ENCODE results near the gene TMC7.

TMC7 gene

GRCh38 chr16:19033761-19034160 is 50.0 kb downstream of the TMC7 start:
- DNase-seq: no peak

DNA sequence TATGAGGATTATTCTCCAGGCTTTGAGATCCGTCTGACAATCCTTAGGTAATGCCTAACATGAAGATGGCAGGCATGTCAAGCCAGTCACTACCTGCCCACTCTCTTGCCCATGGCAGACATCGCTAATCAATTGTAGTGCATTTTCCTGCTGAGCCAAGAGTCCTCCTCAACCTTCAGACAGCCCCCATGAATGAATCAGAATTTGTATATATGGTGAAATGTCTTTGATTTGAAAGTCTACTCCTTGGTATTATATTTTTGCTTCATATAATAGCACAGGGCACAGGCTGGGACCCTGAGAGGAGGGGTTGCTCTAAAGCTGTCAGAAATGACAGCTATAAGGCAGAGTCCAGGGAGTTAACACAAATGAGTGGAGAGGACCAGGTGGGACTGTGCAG is 56.7 kb downstream of the TMC7 start:
- DNase-seq: no peak

DNA sequence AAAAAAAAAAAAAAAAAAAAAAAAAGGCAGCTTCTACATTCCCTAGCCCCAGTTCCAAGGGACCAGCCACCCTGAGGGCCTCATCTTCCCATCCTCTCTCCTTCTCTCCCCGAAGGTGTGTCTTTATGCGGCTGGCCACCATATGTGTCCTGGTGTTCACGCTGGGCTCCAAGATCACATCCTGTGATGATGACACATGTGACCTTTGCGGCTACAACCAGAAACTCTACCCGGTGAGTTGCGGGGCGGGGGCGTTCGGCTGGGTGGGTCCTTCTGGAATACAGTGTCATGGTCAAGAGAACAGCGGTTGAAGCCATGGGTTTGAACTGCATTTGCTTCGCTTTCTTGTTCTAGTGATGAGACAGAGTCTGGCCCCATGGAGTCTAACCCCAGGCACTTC is 61.0 kb downstream of the TMC7 start:
- DNase-seq: no peak

GRCh38 chr16:19046062-19046461 is 62.3 kb downstream of the TMC7 start:
- no peak for DNase-seq

GRCh38 chr16:19062706-19063105 is 79.0 kb downstream of the TMC7 start:
- no peak for DNase-seq

DNA sequence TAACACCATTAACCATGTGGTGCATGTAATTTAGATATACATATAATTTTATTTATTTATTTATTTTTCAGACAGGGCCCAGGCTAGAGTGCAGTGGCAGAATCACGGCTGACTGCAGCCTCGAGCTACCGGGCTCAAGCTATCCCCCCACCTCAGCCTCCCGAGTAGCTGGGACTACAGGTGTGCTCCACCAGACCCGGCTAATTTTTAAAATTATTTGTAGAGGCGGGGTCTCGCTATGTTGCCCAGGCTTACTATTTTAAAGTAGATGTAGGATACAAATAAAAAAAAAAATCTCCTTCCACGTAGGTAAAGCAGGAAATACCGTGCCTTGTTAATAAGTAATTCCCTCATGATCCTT is 83.2 kb downstream of the TMC7 start:
- no peak for DNase-seq

DNA sequence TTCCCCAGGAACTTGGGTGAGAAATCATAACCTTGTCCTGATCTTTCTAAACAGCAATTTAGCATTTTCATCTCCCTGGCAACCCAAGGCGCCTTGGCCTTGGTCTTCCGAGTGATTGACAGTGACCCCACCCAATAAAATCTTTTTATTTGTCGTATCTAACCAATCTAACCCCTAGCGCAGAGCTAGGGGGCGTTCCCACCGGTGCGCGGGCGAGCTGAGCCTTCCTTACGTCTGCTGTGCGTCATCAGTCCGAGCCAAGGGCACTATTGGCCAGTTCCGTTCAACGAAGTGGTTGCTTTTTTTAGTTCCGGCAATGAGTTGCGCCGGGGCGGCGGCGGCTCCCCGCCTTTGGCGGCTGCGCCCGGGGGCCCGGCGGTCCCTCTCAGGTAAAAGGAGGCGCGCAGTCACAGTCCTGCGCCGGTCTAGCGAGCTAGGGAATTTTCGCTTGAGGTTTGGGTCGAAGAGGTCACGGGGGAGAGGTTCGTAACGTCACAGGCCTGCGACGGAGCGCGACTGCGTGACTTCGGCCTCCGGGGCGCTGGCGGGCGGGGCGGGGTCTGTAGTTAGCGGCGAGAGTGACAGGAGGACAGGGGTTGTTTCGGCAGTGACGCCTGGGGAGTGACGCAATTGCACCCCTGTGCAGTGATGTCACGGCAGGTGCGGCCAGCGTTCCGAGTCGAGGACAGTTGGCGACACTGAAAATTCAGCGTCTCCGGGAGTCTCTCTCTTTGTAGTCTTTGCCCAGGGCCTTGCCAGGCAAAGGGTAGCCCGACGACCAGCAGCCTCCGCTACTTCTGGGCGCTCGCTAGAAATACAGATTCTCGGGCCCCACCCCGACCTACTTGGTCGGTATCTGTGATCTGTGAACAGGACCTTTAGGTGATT is 83.9 kb downstream of the TMC7 start, which contains the start of gene COQ7:
TSS of gene COQ7 (plus strand) at position 266 of the 888 bp plus-strand sequence. CDS start at position 317, 51 bp downstream.
- DNase-seq: peak; percentile 97 to 98

DNA sequence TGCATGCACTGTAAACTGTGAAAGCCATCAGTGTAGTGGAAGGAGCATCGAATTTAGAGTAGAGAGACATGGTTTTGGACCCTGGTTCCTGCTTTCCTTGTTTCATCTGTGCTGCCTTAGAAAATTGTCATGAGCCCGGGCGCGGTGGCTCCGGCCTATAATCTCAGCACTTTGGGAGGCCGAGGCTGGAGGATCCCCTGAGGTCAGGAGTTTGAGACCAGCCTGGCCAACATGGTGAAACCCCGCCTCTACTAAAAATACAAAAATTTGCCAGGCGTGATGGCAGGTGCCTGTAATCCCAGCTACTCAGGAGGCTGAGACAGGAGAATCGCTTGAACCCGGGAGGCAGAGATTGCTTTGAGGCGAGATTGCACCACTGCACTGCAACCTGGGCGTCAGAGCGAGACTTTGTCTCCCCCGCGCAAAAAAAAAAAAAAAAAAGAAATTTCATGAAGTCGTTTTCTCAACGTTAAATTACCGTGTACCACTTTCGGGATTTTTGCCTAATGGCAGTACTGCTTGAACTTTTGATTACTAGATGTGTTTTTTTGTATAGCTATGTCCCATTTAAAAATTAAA is 84.6 kb downstream of the TMC7 start:
- peak in 1 of 2 experiments; percentile 5 for DNase-seq

DNA sequence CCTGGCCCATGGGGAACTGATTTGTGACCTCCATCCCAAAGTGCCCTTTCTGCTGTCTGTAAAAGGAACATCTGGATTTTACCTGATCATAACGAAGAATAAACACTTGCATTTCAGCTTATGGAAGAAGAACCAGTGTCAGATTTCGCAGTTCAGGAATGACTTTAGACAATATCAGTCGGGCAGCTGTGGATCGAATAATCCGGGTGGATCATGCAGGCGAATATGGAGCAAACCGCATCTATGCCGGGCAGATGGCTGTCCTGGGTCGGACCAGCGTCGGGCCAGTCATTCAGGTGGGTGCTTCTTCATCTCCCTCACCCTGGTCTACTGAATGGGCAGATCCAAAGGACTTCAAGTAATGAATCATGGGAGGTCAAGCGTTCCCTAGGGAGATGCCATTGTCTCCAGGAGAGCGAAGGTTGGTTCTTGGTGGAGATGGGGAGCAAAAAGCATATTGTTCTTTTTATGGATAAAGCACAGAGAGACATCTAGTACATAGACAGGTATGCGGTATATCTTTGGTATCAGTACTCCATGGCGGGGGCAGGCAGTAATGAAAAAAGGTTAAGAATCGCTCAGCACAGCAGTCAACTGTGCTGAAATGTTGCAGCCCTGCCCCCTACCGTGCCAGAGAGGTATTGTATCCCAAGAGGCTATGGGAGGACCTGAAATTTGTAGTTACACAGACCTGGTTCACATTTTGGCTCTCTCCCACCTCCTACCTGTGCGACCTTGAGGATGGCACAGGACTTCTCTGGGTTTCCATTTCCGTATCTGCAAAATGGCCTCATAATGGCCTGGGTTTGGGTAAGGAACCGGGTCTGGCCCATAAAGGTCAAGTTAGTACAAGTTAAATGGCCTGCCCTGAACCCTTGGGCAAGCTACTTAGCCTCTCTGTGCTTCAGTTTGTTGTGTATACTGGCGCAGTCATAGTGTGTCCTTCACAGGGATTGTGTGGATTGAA is 88.4 kb downstream of the TMC7 start:
- DNase-seq: peak; percentile 32 to 47

DNA sequence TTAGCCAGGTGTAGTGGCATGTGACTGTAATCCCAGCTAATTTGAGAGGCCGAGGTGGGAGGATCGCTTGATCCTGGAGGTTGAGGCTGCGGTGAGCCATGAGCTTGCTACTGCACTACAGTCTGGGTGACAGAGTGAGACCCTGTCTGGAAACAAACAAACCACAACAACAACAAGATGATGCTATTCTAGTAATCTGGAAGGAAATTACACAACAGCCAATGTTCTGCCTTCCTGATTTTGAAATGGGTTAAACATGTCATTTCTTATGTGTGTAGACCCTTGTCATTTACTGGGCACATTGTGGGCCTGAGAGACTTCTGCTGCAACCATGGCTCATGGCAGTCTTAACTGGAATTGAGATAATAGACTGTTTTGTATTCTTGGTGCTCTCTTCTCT is 89.6 kb downstream of the TMC7 start:
- DNase-seq: no peak

GRCh38 chr16:19073863-19074262 is 90.1 kb downstream of the TMC7 start:
- DNase-seq: no peak

GRCh38 chr16:19075511-19075910 is 91.8 kb downstream of the TMC7 start:
- DNase-seq: no peak

GRCh38 chr16:19077879-19078278 is 94.1 kb downstream of the TMC7 start:
- DNase-seq: no peak

- DNase-seq: no peak
Observed at GRCh38 chr16:19083670-19084069, 99.9 kb downstream of the TMC7 start.

DNA sequence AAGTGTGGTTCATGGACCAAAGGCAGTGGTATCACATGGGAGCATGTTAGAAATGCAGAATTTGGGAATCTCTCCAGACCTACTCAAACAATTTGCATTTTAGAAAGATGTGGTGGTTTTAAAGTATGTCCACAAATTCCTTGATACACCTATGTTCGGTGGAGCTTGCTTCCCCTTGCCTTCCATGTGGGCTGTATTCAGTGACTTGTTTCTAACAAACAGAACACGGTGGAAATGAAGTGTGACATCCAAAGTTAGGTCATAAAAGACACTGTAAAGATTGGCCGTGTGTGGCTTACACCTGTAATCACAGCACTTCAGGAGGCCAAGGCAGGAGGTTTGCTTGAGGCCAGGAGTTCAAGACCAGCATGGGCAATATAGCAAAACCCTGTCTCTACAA is 100.4 kb downstream of the TMC7 start:
- DNase-seq: no peak

DNA sequence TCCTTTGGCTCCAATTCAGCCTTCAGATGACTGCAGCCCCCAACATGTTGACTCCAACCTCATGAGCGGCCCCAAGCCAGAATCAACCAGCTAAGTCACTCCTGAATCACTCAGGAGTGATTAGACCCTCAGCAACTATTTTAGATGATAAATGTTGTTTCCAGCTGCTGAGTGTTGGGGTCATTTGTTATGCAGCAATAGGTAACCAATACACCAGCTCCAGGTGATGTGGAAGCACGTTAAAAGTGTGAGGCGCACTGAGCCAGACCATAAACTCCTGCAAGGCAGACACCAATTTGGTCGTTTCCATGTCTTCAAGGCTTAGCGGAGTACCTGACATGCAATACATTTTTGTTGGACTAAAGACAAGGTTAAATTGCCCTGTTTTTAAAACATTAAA is 101.1 kb downstream of the TMC7 start:
- no peak for DNase-seq

DNA sequence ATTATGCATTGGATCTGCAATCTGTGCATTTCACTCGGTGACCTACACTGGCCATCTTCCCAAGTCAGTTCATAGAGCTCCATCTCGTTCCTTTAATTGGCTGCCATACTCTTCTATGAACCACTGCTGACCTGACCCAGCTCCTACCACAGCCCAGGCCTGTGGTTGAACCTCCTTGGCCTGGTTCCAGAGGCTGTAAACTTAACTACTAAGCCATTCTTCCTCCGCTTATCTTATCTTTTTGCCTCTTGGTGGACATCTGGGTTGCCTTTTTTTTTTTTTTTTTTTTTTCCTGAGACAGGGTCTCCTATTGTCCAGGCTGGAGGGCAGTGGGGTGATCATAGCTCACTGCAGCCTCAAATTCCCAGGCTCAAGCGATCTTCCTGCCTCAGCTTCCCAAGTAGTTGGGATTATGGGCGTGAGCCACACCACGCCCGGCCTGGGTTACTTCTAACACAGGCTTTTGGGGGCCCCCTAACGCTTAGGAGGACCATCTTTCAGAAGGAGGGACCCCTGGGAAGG is 102.0 kb downstream of the TMC7 start:
- DNase-seq: no peak

DNA sequence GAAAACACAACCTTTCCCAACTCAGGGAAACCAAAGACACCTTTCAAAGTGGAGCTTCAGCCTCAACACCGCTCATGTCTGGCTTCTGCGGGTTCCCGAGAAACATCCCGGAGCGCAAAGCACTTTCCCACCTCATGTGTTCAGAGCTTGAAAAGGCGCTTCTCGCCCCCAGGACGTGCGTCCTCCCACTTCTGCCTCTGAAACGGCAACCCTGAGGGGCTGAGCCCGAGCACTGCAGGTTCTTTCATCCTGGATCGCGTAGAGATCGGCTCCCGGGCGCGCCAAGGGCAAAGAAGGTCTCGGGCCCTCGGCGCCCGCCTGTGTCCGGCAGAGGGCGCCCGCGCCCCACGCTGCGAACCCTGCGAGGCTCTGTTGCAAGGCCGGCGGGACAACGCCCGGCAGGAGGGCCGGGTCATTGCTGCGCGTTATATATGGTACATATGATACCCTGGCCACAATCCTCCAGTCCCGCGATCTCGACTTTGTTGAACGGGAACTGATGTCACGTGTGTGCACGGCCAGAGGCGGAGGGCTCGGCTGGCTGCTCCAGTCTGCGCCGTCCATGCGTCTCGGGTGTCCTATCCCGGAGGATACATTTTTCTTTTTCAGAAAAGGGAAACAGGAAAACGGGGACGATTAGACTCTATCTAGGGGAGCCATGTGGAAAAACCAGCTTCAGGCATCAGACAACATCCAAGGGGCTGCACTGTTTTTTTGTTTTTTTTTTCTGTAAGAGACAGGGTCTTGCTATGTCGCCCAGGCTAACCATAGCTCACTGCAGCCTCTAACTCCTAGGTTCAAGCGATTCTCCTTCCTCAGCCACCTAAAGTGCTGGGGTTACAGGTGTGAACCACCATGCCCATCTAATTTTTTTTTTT is 102.8 kb downstream of the TMC7 start:
- DNase-seq: peak; percentile 60 to 83

GRCh38 chr16:19088341-19088916 is 104.7 kb downstream of the TMC7 start:
- DNase-seq: no peak

DNA sequence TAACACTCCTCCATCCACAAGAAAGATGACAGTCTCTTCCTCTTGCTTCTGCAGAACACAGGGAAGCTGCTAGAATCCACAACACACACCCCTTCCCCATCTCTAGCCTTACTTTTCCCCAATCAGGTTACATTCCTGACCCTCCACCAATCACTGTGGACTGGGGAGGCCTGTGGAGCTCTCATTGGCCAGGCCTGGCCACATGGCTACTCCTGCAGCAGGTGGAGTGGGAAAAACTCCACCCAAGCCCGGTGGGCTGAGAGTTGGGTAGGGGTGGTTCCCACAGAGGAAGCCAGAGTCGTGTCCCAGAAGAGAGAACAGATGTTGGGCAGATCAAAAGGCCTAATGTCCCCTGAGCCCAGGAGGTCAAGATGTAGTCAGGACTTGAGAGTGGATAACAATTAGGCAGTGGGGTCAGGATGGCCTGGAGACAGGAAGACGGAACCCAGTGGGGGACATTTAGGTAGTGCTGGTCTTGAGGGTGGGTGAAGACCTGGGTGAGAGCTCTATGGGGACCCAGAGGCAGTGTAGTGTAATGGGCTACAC is 105.7 kb downstream of the TMC7 start:
- no peak for DNase-seq

DNA sequence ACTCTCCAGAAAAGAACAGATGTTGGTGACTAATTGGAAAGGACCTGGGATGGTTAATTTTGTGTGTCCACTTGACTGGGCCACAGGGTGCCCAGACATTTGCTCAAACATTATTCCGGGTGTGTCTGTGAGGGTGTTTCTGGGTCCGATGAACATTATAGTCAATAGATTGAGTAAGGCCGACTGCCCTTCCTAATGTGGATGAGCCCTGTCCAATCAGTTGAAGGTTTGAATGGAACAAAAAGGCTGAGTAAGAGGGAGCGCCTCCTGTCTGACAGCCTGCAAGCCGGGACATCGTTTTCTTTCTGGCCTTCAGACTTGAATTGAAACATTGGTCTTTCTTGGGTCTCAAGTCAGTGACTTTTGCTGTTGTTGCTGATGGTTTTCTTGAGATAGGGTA is 107.2 kb downstream of the TMC7 start:
- no peak for DNase-seq

Data from stimulated activated CD4-positive, alpha-beta T cell treated with anti-CD3 and anti-CD28 coated beads, Interleukin-4, amount 100 ng/mL, for 4 hours (primary cell).